HEK293T (cell line): ENCODE results near the gene PCBP4.
A peak's percentile ranks its signal among the peaks of the same experiment; 100 is the strongest.
"Not testable (repeated sequence)": the region's sequence is repeated elsewhere in the genome, so short reads cannot be mapped to it uniquely, and the experiment has no call there.

Source experiments
- CTCF ChIA-PET: fragments of 350-600 bp; formaldehyde crosslinking; extraction: SDS; loops from one replicate; lab custom pipeline; 2021; ENCODE audit warnings: antibody characterized with exemption, inconsistent platforms; lab: Yijun Ruan, JAX
- POLR2A ChIA-PET: fragments of 350-600 bp; formaldehyde crosslinking; extraction: SDS; loops from one replicate; lab custom pipeline; 2020; ENCODE audit warnings: antibody characterized with exemption, inconsistent platforms; lab: Yijun Ruan, JAX
- DNase-seq: peaks from one replicate; pipeline ENCODE4 v3.0.0; 2012; ENCODE audit warnings: mixed read lengths; ENCODE audit errors: extremely low spot score
- ARNT ChIP-seq: fragments of 450-650 bp; IDR thresholded peaks from 2 replicates; pipeline ENCODE4 v1.6.1; 2017; ENCODE audit warnings: mild to moderate bottlenecking
- BHLHE40 ChIP-seq: fragments of 450-650 bp; IDR thresholded peaks from 2 replicates; pipeline ENCODE4 v1.6.1; 2016; ENCODE audit warnings: mild to moderate bottlenecking, moderate library complexity, borderline replicate concordance
- CTBP1 ChIP-seq: fragments of 450-650 bp; IDR thresholded peaks from 2 replicates; pipeline ENCODE4 v1.6.1; 2016; ENCODE audit warnings: borderline replicate concordance
- ELF4 ChIP-seq: fragments of 450-650 bp; IDR thresholded peaks from 2 replicates; pipeline ENCODE4 v1.6.1; 2017; ENCODE audit warnings: antibody characterized with exemption
- FOXA1 ChIP-seq: fragments of 450-650 bp; IDR thresholded peaks from 2 replicates; pipeline ENCODE4 v1.6.1; 2016; ENCODE audit warnings: mild to moderate bottlenecking
- FOXK2 ChIP-seq: fragments of 450-650 bp; IDR thresholded peaks from 2 replicates; pipeline ENCODE4 v1.6.1; 2016; ENCODE audit warnings: mild to moderate bottlenecking
- FOXM1 ChIP-seq: fragments of 450-650 bp; IDR thresholded peaks from 2 replicates; pipeline ENCODE4 v1.6.1; 2017; ENCODE audit warnings: mild to moderate bottlenecking, borderline replicate concordance
- HDGF ChIP-seq: fragments of 450-650 bp; IDR thresholded peaks from 2 replicates; pipeline ENCODE4 v1.6.1; 2017; ENCODE audit warnings: antibody characterized with exemption, borderline replicate concordance
- L3MBTL2 ChIP-seq: fragments of 450-650 bp; conservative IDR thresholded peaks from 2 replicates; pipeline ENCODE4 v1.6.1; 2016; ENCODE audit warnings: mild to moderate bottlenecking
- LEF1 ChIP-seq: fragments of 450-650 bp; IDR thresholded peaks from 2 replicates; pipeline ENCODE4 v1.6.1; 2017; ENCODE audit warnings: mild to moderate bottlenecking, borderline replicate concordance
- NFRKB ChIP-seq: fragments of 450-650 bp; IDR thresholded peaks from 2 replicates; pipeline ENCODE4 v1.6.1; 2016; ENCODE audit warnings: mild to moderate bottlenecking, moderate library complexity
- SP1 ChIP-seq: fragments of 450-650 bp; IDR thresholded peaks from 2 replicates; pipeline ENCODE4 v1.6.1; 2017
- SUZ12 ChIP-seq: fragments of 450-650 bp; IDR thresholded peaks from 2 replicates; pipeline ENCODE4 v1.6.1; 2016; ENCODE audit warnings: mild to moderate bottlenecking
- TARDBP ChIP-seq: fragments of 450-650 bp; IDR thresholded peaks from 2 replicates; pipeline ENCODE4 v1.6.1; 2016
- ZNF384 ChIP-seq: fragments of 450-650 bp; IDR thresholded peaks from 2 replicates; pipeline ENCODE4 v1.6.1; 2016
- TF ChIP-seq, protein P1 (sequence below): fragments of 450-650 bp; IDR thresholded peaks from 2 replicates; pipeline ENCODE4 v1.6.1; 2016

Gene PCBP4

DNA sequence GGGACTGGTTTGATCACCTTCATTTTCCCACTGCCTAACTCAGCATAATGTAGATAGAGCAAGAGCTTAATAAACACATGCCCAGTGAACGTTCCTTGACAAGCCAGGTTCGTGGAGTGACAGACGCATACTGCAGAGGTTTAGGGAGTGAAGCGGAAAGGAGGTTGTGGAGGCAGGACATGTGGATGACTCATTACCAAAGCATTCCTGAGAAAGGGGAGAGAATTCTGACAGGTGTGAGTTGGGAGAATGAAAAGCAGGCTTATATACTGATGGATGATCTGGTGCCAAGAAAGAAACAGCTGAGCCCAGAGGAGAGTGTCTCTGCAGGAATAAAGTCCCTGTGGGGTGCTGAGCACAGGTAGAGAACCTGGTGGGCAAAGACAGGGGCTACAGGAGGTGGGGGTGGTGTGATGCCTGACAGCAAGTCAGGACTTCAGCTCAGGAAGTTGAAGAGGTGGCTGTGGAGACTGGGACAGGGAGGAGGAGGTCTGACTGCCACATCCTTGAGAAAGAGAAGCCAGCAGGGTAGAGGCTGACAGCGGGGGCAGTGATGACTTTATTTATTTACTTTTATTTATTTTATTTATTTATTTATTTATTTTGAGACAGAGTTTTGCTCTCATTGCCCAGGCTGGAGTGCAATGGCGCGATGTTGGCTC, 30.8 kb upstream of the PCBP4 start:
- DNase-seq: no peak
- POLR2A ChIA-PET: interaction anchor here (1.2 to 1.6 kb wide), 5 partner anchors 16 to 156 kb away, joined by 3 to 5 read pairs (median 3); partner anchors contain the start of genes ABHD14B, PARP3, POC1A and RRP9
- CTCF ChIA-PET: interaction anchor here (0.7 to 1.6 kb wide), 2 partner anchors 8 to 56 kb away, joined by 4 to 5 read pairs; partner anchors contain the start of genes PARP3 and RRP9
- TF ChIP-seq SUZ12: no peak
- TF ChIP-seq NFRKB: no peak
- no peak for TF ChIP-seq FOXA1
- TF ChIP-seq SP1: no peak
- TF ChIP-seq HDGF: no peak
- TF ChIP-seq, protein P1, sequence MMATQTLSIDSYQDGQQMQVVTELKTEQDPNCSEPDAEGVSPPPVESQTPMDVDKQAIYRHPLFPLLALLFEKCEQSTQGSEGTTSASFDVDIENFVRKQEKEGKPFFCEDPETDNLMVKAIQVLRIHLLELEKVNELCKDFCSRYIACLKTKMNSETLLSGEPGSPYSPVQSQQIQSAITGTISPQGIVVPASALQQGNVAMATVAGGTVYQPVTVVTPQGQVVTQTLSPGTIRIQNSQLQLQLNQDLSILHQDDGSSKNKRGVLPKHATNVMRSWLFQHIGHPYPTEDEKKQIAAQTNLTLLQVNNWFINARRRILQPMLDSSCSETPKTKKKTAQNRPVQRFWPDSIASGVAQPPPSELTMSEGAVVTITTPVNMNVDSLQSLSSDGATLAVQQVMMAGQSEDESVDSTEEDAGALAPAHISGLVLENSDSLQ: peak; percentile 22; the same call in 1 of the 2 replicates
- no peak for TF ChIP-seq FOXK2
- TF ChIP-seq FOXM1: no peak
- no peak for TF ChIP-seq TARDBP

DNA sequence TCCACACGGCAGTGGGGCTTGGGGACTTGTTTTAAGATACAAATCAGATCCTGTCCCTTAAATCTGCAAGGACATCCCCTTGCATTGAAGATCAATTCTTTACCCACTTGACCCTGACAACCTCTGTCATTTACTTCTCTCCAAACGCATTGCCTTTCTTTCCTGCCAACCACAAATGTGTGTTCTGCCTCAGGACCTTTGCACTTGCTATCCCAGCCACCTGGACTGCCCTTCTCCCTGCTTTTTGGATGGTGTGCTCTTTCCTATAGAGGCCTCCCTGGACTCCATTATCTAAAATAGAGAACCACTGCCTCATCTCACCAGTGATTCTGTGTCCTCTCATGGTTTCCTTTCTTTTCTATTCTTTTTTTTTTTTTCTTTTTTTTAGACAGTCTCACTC, 29.9 kb upstream of the PCBP4 start:
- TF ChIP-seq ZNF384: no peak
- no peak for TF ChIP-seq BHLHE40
- TF ChIP-seq, protein P1: no peak
- no peak for TF ChIP-seq FOXK2
- no peak for TF ChIP-seq NFRKB
- no peak for TF ChIP-seq L3MBTL2
- no peak for TF ChIP-seq SUZ12
- TF ChIP-seq ELF4: no peak
- no peak for TF ChIP-seq ARNT
- no peak for TF ChIP-seq FOXM1
- no peak for DNase-seq
- POLR2A ChIA-PET: interaction anchor here (1.4 kb wide), 1 partner anchor 32 kb away, joined by 3 read pairs; no protein-coding TSS in a partner anchor
- CTCF ChIA-PET: no interaction called here

DNA sequence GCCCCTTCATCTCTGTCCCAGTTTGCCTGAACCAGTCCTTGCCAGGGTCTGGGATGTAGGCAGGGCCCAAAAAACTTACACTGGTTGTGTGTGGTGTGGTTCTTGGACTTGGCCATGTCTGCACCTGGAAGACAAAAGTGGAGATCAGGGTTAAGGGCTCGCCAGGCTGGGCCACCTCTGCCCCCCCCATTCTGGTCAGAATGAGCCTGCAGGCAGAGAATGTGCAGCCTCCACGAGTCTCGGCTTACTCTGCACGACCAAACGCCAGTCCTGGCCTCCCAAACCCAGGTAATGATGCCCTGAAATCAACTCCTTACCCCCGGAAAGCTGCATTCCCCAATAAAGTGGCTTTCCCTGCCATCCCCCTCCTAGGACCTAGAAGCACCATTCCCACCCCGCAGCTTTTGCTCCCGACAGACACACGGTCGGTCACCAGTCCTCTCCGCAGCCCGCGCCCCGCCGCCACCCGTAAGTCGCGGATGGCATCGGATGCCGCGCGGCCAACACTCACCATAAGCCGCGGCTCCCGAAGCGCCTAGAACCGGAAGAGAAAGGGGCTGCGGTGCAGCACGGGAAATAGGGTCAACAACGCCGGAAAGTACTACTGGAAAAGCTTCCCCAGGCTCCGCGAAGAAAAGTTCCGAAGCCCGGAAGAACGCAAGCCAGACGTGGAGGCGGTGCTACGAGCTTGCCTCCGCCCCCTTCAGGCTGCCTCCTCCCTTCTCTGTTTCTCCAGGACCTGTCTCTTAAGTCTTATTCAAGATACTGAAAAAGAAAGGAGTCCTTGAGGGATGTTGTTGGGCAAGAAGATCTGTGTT, 28.3 kb upstream of the PCBP4 start, which contains the start of gene RPL29:
RPL29 (minus strand) TSS at position 550 of the 818 bp plus-strand sequence; CDS start at position 116, 434 bp downstream.
- POLR2A ChIA-PET: interaction anchor here (0.6 to 6.4 kb wide), 32 partner anchors 8 to 167 kb away, joined by 3 to 88 read pairs (median 4); partner anchors contain the start of genes ABHD14B, ACY1, DUSP7 and PARP3
- DNase-seq: peak; percentile 90
- TF ChIP-seq, protein P1: peak; percentile 71
- TF ChIP-seq FOXK2: no peak
- TF ChIP-seq CTBP1: peak; percentile 85
- no peak for TF ChIP-seq SUZ12
- no peak; the same call in 1 of the 2 replicates for TF ChIP-seq NFRKB
- no peak for TF ChIP-seq FOXM1
- TF ChIP-seq ELF4: peak; percentile 98
- TF ChIP-seq L3MBTL2: peak; percentile 49; the same call in 1 of the 2 replicates
- TF ChIP-seq FOXA1: no peak
- no peak for TF ChIP-seq HDGF
- TF ChIP-seq SP1: no peak
- TF ChIP-seq BHLHE40: no peak
- no peak for TF ChIP-seq ZNF384
- TF ChIP-seq TARDBP: no peak
- TF ChIP-seq LEF1: no peak
- no peak for TF ChIP-seq ARNT
- CTCF ChIA-PET: interaction anchor here (0.7 to 1.0 kb wide), 2 partner anchors 9 to 10 kb away, joined by 3 to 5 read pairs; no protein-coding TSS in a partner anchor

DNA sequence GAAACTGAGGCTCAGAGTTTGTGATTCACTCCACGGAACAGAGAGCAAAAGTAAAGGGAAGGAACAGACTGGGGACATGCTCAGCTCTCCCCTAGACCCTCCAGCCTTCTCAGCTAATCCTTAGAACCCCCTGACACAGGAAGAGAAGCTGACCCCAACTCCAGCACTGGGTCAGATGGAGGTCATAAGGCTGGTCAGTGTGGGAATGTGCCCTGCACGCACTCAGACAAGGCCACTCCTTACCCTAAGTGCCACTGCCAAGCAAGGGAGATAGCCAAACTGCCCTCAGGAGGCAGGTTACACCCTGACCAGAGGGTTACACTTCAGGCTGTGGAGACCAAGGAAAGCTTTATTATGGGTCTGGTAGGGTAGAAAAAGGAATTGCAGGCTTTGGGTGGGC, 27.3 kb upstream of the PCBP4 start:
- CTCF ChIA-PET: no interaction called here
- no peak for DNase-seq
- POLR2A ChIA-PET: interaction anchor here (1.0 to 6.4 kb wide), 7 partner anchors 8 to 66 kb away, joined by 3 to 88 read pairs (median 10); partner anchors contain the start of genes ABHD14B and ACY1
- TF ChIP-seq, protein P1: no peak
- no peak for TF ChIP-seq CTBP1
- TF ChIP-seq LEF1: no peak
- TF ChIP-seq BHLHE40: no peak
- 0 out of 2 replicates have a peak, but pooled peaks have one; percentile 39 for TF ChIP-seq HDGF
- no peak for TF ChIP-seq L3MBTL2
- no peak for TF ChIP-seq SP1
- TF ChIP-seq SUZ12: no peak

DNA sequence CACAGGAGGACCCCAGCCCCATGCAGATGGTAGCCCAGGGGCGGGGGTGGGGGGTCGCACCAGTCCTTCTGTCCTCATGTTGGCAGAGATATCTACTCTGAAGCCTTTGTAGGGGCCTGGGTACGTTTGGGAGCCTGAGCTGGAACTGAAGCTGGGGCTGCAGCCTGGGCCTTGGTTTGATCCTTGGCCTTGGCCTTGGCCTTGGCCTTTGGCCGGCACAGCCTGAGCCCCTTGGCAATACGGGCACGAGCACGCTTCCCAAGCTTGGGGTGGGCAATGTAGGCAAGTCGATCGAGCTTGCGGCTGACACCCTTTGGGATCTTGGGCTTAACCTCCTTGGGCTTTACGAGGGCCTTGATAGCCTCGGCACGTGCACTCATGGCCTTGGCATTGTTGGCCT, 26.4 kb upstream of the PCBP4 start:
- DNase-seq, CTCF ChIA-PET: not testable (repeated sequence)
- POLR2A ChIA-PET: interaction anchor here (1.8 to 6.4 kb wide), 3 partner anchors 11 to 19 kb away, joined by 5 to 88 read pairs (median 17); partner anchors contain the start of genes ABHD14A, ABHD14B and ACY1
